ENCODE data around the gene JUND. TPM values are rescaled to one million over a fixed set of nuclear protein-coding genes. Genes with fewer than 3 reads are reported as not detected.

JUND gene
- total RNA-seq, 2 donors from 2014 or later: 112 to 148 TPM

- H3K4me3 ChIP-seq (ENCODE audit: low read length): no peak overlapping the region
- H3K27me3 ChIP-seq (ENCODE audit: control insufficient read depth, insufficient read depth, low read length, poor library complexity, severe bottlenecking): no peaks in the 10 kb centered on the region
- Mint-ChIP-seq H3K27ac (no peak overlapping the region), H3K27me3 (ENCODE audit: insufficient read depth) (no peaks in the 10 kb centered on the region), H3K9me3 (no peaks in the 10 kb centered on the region), H3K4me1 (peaks cover 11% of the 10 kb centered on the region), H3K4me3 (no peak overlapping the region), H3K36me3 (ENCODE audit: low read depth) (peaks cover 43% of the 10 kb centered on the region)
- DNase-seq: no peak
- no peak overlapping the region for H3K27ac ChIP-seq (ENCODE audit: low read depth, low read length)
- H3K9me3 ChIP-seq (ENCODE audit: control insufficient read depth, low read length): no peaks in the 10 kb centered on the region
- no peaks in the 10 kb centered on the region for H3K4me1 ChIP-seq (ENCODE audit: control insufficient read depth, insufficient read depth, low read length)
- 90 to 91% methylated on average over 3 of the region's 3 CpGs for WGBS, 2 experiments (ENCODE audit: insufficient coverage in 1 of 2, insufficient read length in 1 of 2)
- peaks cover 52% of the 10 kb centered on the region for H3K36me3 ChIP-seq (ENCODE audit: control insufficient read depth, insufficient read depth, low read length)
- TF ChIP-seq CTCF (conservative IDR thresholded peaks at IDR 0.05): no peak
- no peak overlapping the region for H3K9ac ChIP-seq (ENCODE audit: extremely low read depth, low read length, poor library complexity, severe bottlenecking)
These were observed 32.0 kb upstream of the JUND start for GRCh38 chr19:18313398-18313797.

GRCh38 chr19:18312092-18312534, 30.7 kb upstream of the JUND start:
- 95% methylated on average over 3 to 11 of the region's 11 CpGs for WGBS, 2 experiments (ENCODE audit: insufficient coverage in 1 of 2, insufficient read length in 1 of 2)
- Histone ChIP-seq H3K36me3 (ENCODE audit: control insufficient read depth, insufficient read depth, low read length) (peaks cover 59% of the 10 kb centered on the region), H3K9ac (ENCODE audit: extremely low read depth, low read length, poor library complexity, severe bottlenecking) (no peak overlapping the region)

DNA sequence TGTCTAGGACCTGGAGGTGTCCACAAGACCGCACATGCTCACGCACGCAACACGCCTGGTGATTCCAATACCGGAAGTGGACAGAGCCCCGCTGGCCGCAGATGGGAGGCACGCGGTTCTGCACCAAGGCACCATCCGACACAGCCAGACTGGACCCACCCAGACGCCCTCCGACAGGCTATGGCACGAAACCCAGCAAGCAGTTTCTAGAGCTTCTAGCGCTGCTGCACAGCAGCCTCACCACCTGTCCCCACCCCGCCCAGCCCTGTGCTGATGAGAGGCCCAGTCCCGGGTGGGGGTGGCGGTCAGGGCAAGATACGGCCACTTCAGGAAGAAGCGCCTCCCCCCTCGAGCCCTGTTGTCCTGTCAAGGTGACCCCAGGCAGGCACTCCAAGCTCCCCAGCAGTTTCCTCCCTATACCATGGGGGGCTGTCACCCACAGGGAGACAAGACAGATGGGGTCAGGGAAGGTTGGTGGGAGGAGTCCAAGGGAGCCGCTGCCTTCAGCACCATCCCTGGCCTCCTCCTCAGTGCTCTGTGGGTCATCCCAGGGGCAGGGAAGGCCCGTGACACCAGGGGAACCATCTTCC, 30.2 kb upstream of the JUND start:
- no peak for DNase-seq
- peaks cover 62% of the 10 kb centered on the region for H3K36me3 ChIP-seq (ENCODE audit: control insufficient read depth, insufficient read depth, low read length)
- no peak overlapping the region for H3K9ac ChIP-seq (ENCODE audit: extremely low read depth, low read length, poor library complexity, severe bottlenecking)

More at GRCh38 chr19:18312092-18312534, 30.7 kb upstream of the JUND start:
- no peaks in the 10 kb centered on the region for H3K4me1 ChIP-seq (ENCODE audit: control insufficient read depth, insufficient read depth, low read length)
- Mint-ChIP-seq H3K9me3 (no peaks in the 10 kb centered on the region), H3K4me3 (no peak overlapping the region), H3K27me3 (ENCODE audit: insufficient read depth) (no peaks in the 10 kb centered on the region), H3K4me1 (peaks cover 11% of the 10 kb centered on the region), H3K27ac (no peak overlapping the region), H3K36me3 (ENCODE audit: low read depth) (peaks cover 51% of the 10 kb centered on the region)
- no peaks in the 10 kb centered on the region for H3K27me3 ChIP-seq (ENCODE audit: control insufficient read depth, insufficient read depth, low read length, poor library complexity, severe bottlenecking)
- DNase-seq: no peak
- no peak overlapping the region for H3K4me3 ChIP-seq (ENCODE audit: low read length)
- no peaks in the 10 kb centered on the region for H3K9me3 ChIP-seq (ENCODE audit: control insufficient read depth, low read length)
- H3K27ac ChIP-seq (ENCODE audit: low read depth, low read length): no peak overlapping the region
- no peak for TF ChIP-seq CTCF (conservative IDR thresholded peaks at IDR 0.05)

More for the DNA sequence above, 30.2 kb upstream of the JUND start:
- no peak for TF ChIP-seq CTCF (conservative IDR thresholded peaks at IDR 0.05)
- no peaks in the 10 kb centered on the region for H3K27me3 ChIP-seq (ENCODE audit: control insufficient read depth, insufficient read depth, low read length, poor library complexity, severe bottlenecking)
- H3K27me3 Mint-ChIP-seq (ENCODE audit: insufficient read depth): no peaks in the 10 kb centered on the region
- peaks cover 11% of the 10 kb centered on the region for H3K4me1 Mint-ChIP-seq
- H3K4me1 ChIP-seq (ENCODE audit: control insufficient read depth, insufficient read depth, low read length): no peaks in the 10 kb centered on the region
- no peak overlapping the region for H3K27ac Mint-ChIP-seq
- 91 to 92% methylated on average over 17 to 22 of the region's 22 CpGs for WGBS, 2 experiments (ENCODE audit: insufficient coverage in 1 of 2, insufficient read length in 1 of 2)
- peaks cover 57% of the 10 kb centered on the region for H3K36me3 Mint-ChIP-seq (ENCODE audit: low read depth)
- no peaks in the 10 kb centered on the region for H3K9me3 ChIP-seq (ENCODE audit: control insufficient read depth, low read length)
- H3K9me3 Mint-ChIP-seq: no peaks in the 10 kb centered on the region
- H3K4me3 Mint-ChIP-seq: no peak overlapping the region
- no peak overlapping the region for H3K4me3 ChIP-seq (ENCODE audit: low read length)
- H3K27ac ChIP-seq (ENCODE audit: low read depth, low read length): no peak overlapping the region

All from endodermal cell (in vitro differentiated cells).